ENCODE data around the gene MRPS27.

MRPS27 gene

DNA sequence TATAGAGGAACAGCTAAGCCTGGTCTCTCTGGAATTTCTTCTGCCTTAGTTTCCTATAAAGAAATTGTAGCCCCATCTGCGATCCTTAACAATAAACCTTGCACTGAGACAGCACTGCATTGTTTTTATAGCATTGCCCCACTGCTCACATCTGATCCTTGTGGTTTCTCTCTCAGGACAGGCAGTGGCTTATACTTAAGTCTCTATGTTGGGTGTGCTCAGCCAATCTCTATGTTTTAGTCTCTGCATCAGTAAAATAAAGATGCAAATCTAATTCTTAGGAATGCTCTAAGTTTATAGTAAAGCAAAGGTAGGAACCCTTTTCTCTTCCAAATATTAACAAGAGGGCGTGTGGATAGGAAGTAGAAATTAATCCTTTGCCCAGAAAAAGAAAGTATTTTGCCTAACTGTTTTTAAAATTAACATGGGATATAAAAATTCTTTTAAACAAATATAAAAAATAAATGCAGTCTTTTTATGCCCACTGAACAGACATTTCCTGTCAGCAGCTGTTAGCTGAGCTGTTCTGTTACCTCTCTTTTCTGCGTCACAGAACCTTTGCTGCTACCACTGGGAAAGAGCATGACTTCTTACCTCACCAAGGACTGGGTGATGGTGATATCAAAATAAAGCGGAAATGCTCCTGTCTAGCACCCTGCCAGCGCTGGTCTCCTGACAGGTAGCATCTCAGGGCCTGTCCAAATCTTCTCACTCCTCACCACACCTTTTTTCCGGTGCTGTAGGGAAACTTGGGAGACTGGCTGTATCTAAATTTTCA, 29.5 kb downstream of the MRPS27 start:
- peak in 1 of 3 donors; percentile 7 for DNase-seq

DNA sequence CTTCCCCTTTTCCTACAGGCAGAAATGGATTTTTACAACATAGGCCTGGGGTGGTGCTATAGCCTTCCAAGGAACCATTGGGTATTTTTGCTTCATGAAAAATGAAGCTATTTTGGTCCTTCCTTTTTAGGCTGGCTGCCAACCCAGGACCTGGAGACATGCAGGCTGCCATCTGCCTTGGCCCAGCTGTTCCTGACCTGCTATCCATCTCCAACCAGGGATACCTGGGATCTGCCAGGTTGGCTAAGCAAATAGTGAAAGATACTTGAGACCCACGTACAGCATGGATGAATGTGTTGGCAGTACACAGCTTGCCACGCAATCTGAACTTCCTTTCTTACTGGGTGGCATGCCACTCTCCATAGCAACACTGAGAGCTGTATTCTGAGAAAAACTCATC, 31.1 kb downstream of the MRPS27 start:
- no peak for DNase-seq

DNA sequence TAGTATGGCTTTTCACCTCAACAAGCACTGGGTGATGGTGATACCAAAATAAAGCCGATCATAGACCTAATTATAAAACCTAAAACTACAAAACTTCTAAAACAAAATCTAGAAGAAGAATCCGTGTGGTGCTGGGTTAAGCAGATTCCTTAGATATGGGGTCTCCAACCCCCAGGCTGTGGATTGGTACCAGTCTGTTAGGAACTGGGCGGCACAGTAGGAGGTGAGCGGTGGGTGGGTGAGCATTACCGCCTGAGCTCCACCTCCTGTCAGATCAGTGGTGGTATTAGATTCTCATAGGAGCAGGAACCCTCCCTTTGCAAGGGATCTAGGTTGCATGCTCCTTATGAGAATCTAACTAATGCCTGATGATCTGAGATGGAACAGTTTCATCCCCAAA, 33.2 kb downstream of the MRPS27 start:
- no peak for DNase-seq

DNA sequence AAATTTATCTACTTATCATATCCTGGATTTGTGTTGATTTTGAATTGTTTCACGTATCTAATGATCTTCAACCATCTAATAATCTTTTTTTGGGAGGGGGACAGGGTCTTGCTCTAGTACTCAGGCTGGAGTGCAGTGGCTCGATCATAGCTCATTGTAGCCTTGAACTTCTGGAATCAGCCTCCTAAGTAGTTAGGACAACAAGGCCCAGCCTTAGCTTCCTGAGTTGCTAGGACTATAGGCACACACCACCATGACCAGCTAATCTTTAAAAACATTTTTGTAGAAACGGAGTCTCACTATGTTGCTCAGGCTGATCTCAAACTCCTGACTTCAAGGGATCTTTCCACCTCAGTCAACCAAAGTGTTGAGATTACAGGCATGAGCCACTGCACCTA, 34.6 kb downstream of the MRPS27 start:
- DNase-seq, result no peak

DNA sequence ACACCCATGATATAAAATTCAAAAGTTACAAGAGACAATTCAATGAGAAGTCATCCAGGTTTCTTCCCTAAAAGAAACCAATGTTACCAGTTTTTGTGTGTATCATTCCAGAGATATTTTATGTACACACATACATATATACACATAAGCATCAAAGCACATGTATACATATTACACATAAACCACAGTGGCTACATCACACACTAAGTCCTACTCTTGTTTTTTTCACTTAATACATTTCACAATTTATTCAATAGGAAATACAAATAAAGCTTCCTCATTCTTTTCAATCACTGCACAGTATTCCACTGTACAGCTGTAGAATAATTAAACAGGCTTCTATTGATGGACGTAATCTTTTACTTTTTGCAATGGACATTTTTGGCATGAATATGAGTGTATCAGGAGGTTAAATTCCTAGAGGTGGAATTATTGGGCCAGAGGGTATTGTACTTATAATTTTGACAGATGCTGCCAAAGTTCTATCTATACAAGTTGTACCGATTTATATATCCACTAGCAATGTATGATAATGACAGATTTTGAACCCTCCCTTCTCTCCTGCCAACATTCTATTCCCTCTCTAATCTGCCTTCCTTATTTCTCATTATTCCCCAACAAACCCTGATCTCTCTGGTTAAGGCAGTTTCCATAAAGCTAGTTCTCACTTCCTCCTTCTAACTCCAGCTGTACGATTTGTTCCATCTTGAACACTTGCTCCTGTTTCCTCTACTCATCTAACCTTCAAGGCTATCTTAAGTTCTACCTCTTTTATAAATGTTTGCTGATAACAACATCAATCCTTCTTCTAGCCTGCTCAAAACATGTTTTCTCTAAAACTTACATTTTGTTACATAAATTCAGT, 35.2 kb downstream of the MRPS27 start:
- peak; percentile 12 to 44 (median 41) for DNase-seq

DNA sequence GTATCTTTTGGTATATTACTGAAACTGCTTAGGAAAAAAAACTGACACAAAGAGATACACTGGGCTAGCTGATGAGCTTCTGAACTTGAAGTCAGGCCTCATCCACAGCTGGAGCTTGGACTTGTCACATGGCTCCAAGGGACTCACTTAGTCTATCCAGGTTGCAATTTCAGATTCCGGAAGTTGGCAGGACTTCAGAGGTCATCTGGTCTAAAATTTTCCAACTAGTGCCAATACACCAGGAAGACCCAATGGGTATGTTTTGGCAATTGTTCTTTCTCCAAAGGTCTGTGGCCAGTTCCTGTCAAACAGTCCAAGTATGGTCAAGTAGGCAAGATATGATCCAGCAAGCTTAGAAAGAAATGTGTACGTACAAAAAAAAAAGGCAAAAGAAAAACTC, 36.7 kb downstream of the MRPS27 start:
- no peak for DNase-seq

DNA sequence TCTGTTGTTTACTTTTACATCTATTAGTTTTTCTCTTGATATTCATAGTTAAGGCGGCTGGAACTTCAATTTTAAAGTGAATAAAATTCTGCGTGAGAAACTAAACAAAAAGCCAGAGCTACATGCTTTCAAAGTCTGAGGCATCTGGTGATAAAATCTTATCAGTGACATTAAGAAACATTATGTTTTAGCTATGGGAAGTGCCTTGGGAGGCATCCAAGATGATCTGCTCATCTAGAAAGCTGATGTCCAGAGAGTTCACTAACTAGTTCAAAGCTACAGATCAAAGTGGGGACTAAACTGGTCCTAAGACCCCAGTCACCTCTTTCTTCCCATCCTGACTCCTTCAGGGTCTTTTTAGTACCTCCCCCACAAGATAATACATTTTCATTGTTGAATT, 37.2 kb downstream of the MRPS27 start:
- DNase-seq, result no peak

DNA sequence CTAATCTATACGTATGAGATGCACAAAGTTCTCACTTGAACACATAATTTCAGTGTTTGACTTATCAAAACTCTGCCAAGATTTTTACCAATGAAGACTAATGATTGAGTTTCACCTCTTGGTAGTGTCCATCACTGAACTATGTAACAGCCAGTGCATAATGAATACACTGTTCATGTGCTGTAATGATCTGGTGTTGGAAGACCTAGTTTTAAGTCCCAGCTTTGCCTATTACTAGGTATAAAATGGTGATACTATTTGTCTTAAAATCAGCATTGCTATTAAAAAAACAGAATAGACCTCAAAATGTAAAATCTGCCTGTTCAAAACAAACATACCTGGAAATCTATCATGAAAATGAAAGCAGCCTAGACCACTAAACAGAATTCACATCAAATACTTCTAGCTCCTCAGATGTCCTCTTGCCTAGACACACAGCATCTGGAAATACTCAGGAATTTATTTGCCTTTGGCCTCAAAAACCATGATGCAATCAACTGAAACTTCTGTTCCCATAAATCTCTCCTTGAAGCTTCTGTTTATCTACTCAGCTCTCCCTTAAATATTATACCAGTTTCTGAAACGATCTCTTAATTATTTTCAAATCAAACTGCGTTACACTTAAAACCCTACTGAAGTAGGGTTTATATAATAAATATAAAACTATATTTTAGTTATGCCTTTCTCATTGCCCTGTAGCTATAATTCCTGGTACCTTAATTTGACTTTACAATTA, 38.1 kb downstream of the MRPS27 start:
- peak in 1 of 3 donors; percentile 19 for DNase-seq

DNA sequence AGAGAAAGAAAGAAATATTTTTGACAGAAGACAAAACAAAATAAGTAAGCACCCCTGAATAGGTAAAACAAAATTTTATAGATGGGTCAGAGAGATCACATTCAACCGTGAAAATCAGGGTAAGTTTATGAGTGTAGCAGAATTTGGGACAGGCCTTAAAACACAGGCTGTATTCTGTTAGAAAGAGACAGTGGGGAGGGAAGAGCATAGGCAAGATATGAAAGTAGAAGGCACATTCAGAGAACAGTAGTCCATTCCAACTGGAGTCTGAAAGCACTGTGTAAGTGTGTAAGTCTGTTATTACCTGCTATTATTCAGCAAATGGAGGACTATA, 38.6 kb downstream of the MRPS27 start:
- DNase-seq, result no peak

DNA sequence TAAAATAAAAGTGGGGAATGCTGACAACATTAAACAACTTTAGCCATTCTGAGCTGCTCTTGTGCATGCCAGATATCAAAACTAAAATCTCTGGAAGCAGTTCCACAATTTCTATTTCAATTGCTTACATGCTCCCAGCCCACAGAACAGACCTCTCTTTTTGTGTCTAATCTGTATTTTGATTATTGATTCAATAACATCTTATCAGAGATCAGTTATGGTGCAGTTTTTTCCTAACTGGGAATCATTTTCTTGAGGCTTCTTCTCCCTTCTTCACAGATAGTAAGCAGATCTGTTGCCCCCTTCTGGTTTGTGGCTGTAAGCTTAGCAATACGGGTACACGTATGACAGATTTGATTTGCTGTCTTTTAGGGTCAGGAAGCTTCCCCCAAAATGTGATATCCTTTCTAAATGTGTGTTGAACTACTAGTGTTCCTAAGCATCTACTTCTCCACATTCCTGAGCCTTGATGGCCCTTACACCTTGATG, 39.4 kb downstream of the MRPS27 start:
- peak in 2 of 3 donors; percentile 7 to 9 for DNase-seq

DNA sequence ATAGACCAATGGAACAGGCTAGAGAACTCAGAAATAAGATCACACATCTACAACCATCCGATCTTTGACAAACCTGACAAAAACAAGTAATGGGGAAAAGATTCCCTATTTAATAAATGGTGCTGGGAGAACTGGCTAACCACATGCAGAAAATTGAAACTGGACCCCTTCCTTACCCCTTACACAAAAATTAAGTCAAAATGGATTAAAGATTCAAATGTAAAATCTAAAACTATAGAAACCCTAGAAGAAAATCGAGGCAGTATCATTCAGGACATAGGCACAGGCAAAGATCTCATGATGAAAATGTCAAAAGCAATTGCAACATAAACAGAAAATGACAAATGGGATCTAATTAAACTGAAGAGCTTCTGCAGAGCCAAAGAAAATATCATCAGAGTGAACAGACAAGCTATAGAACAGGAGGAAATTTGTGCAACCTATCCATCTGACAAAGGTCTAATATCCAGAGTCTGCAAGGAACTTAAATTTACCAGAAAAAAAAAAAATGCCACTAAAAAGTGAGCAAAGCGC, 43.8 kb downstream of the MRPS27 start:
- no peak for DNase-seq

DNA sequence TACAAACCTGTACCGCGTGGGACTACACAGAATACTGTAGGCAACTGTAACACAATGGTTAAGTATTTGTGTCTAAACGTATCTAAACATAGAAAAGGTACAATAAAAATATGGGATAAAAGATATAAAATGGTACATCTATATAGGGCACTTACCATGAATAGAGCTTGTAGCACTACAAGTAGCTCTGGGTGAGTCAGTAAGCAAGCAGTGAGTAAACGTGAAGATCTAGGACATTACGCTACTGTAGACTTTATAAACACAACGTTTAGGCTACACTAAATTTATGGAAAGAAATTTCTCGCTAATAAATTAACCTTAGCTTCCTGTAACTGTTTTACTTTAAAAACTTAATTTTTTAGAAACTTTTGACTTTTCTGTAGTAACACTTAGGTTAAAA, 46.5 kb downstream of the MRPS27 start:
- DNase-seq, result no peak

DNA sequence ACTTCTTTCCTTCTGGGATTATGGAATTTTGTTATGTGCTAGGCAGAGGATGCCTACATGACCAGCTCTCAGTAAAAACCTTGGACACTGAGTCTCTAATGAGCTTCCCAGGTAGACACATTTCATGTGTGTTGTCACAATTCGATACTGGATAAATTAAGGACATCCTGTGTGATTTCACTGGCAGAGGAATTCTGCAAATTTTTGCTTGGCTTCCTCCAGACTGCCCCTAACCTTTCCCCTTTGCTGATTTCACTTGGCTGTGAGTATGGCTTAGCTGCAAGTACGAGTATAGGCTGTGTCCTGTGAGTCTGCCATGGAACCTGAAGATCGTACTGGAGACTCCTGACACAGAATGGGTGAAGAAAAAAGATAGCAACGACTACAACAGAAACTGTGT, 47.6 kb downstream of the MRPS27 start:
- DNase-seq, result no peak

DNA sequence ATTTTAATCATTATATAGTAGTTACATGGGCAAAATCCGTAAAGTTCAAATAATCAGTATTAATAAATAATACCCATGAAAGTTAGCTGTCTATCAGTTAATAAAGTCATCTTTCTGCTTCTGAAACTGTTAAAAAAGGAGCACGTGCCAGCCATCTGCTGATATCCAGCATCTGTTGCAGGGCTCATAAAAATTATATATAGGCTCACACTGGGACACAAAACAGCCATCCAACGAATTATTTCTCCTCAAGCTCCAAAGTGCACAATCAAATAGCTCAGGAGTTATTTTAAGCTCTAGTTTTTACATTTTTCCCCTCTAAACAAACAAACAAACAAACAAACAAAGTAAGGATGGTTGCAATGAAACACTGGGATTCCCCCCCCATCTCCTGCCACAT, 48.3 kb downstream of the MRPS27 start:
- no peak for DNase-seq

DNA sequence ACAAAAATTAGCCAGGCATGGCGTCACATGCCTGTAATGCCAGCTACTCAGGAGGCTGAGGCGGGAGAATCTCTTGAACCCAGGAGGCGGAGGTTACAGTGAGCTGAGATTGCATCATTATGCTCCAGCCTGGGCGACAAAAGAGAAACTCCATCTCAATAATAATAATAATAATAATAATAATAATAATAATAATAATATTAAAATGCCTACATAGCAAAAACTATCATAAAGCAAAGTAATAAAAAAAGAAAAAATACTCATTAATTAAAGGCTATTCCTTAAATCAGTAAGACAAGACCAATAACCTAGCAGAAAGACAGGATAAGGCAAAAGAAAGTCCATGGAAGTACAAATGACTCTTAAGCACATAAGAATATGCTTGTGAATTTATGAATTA, 50.0 kb downstream of the MRPS27 start:
- no peak for DNase-seq

DNA sequence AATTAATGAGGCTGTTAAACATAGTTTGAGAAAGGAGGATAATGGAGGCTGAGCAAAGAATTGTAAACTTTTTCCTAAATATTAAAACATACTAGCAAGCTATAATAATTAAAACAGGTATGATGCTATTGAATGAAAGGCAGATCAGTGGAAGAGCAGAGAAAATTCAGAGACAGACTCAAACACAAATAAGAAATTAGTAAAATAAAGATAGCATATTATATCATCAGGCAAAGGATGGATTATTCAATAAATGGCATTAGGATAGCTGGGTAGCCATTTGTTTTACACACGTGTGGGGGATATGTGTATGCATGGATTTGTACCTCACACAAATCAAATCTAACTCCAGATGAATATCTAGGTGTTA, 50.6 kb downstream of the MRPS27 start:
- DNase-seq, result no peak

DNA sequence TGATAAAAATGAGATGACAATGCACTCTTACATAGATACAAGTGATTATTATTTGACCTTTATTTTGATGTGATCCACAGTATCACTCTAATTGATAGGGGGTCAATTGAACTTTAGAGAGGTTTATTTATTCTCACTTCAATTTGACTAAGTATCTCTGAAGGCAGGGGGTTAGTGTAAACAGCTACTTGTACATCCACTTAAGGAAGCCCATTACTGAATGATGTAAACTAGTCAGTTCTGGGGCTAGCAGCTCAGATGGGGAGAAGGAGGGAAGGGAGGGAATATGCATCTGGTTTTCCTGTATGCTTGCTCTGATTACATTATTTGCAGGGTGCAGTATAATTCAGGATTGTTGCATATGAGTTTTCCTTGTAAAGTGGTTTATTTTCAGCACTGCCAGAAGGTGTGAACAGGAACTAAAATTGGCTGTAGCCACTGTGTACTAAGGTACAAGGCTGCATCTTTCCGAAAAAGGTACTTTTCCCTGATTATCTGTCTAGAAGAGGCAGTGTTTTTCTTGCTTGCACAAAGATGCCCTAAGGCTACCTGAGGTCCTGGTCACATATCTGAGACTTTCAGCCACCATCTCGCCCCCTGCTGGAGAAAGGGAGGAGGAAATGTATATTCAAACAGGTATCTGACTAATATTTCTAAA, 51.2 kb downstream of the MRPS27 start:
- DNase-seq, result peak; percentile 32 to 58 (median 47)

DNA sequence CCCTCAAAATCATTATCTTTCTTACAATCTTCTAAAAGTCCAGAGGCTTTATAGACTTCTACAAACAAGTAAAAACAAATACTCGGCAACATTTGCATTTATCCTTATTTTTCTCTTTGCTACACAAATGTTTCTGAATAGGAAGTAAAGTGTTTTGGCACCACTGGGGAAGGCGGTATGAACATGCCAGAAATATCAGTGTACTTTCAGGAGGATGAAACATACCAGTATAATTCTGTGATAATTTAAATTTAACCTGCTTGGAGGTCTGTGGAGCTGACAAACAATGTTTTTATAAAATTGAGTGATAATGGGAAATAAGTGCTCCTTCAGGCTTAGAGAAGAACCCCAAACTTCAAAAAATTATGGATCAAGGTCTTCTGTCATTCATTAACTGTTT, 51.8 kb downstream of the MRPS27 start:
- no peak for DNase-seq

DNA sequence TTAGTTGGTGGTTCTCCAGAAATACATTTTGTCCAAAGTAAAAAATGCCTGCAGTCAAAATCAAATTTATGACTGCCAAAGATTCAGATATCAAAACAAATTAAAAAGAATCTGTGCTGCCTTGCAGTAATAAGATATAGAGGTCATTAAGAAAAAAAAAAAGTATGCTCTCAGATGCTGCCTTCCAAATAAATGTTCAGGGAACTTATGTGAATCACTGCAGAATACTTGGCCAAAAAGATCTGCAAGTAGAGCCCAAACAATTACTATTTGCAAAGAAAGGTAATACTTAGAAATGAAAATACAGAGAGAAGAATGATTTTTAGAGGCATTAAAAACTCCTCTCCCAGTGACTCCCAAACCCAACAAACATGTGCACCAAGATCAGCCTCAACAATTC, 52.4 kb downstream of the MRPS27 start:
- DNase-seq, result no peak

DNA sequence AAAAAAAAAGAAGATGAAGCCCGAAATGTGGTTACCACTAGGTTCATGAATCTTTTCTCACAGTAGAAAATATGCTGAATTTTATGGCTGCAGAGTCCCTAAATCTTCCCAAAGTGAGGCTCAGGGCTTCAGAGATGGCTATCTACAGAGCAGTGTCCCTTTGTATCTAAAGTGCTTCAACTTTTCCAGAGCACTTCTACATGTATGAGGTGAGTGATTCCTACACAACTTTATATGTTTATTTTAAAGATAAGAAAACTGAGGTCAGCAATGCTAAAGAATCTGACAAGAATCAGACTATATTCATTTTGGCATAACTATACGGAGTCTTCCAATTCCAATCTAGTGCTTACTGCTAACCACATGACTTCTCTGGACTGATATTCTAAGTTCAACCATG, 53.2 kb downstream of the MRPS27 start:
- DNase-seq, result no peak

DNA sequence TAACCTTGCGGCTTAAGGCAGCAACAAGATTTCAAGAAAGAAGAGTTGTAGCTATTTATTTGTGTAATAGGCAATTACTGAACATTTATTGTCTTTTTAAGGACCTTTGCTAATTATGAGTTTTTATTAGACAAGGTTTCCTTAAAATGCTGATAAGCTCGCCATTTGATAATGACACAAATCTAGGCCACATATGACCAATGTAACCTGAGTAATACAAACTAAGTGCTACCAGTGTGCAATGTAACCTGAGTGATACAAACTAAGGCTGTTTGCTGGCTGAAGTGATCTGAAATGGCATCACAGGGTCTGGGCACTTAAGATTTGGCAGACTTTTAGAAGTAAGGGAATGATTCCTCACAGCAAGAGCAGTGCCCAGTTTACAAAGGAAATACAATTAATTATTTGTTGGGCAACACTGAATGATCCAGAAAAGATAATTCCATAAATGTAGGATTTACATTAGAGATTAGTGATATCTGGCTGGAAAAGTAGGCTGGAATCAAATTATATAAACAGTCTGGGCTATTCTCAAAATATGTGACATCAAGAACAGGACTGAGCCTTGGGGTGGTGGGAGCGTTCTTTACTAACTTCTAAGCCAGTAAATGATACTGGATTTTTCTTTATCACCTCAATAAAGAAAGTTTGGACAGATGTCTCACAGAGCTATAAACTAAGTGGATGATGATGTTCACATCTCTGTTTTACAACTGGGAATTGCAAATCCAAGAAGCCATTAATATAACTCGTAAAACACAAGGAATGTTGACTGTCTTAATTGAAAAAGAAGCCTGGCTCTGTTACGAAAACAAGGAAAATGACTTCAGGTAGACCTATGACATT, 54.8 kb downstream of the MRPS27 start:
- no peak for DNase-seq

DNA sequence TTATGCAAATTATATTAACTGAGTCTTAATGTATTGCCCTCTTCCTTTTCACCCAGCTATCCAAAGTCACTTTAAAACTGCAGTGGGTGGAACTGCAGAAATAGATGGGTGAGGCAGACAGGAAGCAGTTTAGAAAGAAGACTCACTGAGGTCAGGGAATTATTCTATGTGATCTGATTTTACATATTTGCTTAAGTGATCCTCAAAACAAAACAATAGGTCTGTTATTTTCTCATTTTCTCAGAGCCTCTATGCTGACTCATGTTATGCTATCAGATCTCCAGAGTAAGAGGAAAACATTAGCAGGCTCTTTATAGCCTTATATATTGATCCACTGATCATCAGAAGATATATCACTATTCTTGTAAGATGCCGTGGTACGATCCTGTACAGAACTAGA, 63.5 kb downstream of the MRPS27 start:
- no peak for DNase-seq

Data from suppressor macrophage treated with lipopolysaccharide for 1 hour (primary cell).